Colonic mucosa (tissue), 4 donors: ENCODE results near the gene GUCY2F. TPM values are rescaled to one million over a fixed set of nuclear protein-coding genes. Genes with fewer than 3 reads are reported as not detected.

ENCODE experiments used
- DNase-seq: peaks from one replicate; pipeline ENCODE4 v3.0.0-alpha.2; 2020
- H3K27ac ChIP-seq: fragments of 200-600 bp; one replicate; pipeline ENCODE4 v1.8.0; 2021
- H3K27me3 ChIP-seq: fragments of 200-600 bp; one replicate; pipeline ENCODE4 v1.8.0; 2021
- H3K36me3 ChIP-seq: fragments of 200-600 bp; one replicate; pipeline ENCODE4 v1.8.0; 2021
- H3K4me1 ChIP-seq: fragments of 200-600 bp; one replicate; pipeline ENCODE4 v1.8.0; 2021; ENCODE audit warnings: mild to moderate bottlenecking
- H3K4me3 ChIP-seq: fragments of 200-600 bp; one replicate; pipeline ENCODE4 v1.8.0; 2021
- H3K9ac ChIP-seq, 2 donors: one replicate each; pipeline ENCODE4 v1.7.0; 2013; ENCODE audit warnings: control low read depth in 2 of 2, low read depth in 2 of 2, low read length in 2 of 2
- H3K9me3 ChIP-seq: fragments of 200-600 bp; one replicate; pipeline ENCODE4 v1.8.0; 2021
- intact Hi-C: fragments of 100-400 bp; cut with DNase I; formaldehyde crosslinking; loops from one replicate; pipeline ENCODE4 v1.14.1; 2022
- total RNA-seq, 2 donors: library from RNA; stranded (reverse); fragmentation: NEBNext Ultra II Directional in 1 of 2; extraction: Animal tissue kit (Norgen Biotek cat#: 25700) in 1 of 2; gene quantifications; one replicate each; pipeline ENCODE4 v1.2.1, GENCODE V29; 2021
- TF ChIP-seq, protein P1 (sequence below): fragments of 200-600 bp; IDR thresholded peaks from one replicate; pipeline ENCODE4 v1.8.0; 2022; ENCODE audit warnings: antibody characterized with exemption, mild to moderate bottlenecking
- donor health status: healthy.
- donor health status: DM: no; HTN: no; CAD: no.
- donor health status: DM: no; HTN: no; CAD: no.

Gene GUCY2F
- total RNA-seq, 2 donors from 2014 or later, result not detected

DNA sequence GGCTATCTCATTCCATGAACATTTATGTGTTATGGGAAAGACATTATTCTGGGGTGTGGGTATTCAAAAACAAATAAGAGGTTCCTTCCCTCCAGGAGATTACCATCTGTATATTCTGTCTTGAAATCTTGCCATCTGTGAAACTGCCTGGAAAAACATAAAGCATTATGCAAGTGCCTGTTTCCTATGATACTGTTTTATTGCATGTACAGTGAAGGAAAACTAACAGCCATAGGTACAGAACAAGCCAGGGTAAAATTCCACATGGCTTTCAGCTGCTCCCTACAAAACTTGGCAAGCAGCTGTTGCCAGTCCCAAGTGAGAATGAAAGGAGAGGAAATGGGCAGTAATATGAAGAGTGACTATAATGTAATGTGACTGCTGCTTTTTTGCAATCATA, 136.0 kb downstream of the GUCY2F start:
- Histone ChIP-seq H3K27ac (no peak overlapping the region), H3K9ac (no peak overlapping the region), H3K36me3 (no peaks in the 10 kb centered on the region), H3K4me3 (no peak overlapping the region), H3K4me1 (no peaks in the 10 kb centered on the region), H3K9me3 (no peaks in the 10 kb centered on the region), H3K27me3 (no peaks in the 10 kb centered on the region)
- intact Hi-C loops, result no loop called here
- DNase-seq, result no peak
- TF ChIP-seq, protein P1, sequence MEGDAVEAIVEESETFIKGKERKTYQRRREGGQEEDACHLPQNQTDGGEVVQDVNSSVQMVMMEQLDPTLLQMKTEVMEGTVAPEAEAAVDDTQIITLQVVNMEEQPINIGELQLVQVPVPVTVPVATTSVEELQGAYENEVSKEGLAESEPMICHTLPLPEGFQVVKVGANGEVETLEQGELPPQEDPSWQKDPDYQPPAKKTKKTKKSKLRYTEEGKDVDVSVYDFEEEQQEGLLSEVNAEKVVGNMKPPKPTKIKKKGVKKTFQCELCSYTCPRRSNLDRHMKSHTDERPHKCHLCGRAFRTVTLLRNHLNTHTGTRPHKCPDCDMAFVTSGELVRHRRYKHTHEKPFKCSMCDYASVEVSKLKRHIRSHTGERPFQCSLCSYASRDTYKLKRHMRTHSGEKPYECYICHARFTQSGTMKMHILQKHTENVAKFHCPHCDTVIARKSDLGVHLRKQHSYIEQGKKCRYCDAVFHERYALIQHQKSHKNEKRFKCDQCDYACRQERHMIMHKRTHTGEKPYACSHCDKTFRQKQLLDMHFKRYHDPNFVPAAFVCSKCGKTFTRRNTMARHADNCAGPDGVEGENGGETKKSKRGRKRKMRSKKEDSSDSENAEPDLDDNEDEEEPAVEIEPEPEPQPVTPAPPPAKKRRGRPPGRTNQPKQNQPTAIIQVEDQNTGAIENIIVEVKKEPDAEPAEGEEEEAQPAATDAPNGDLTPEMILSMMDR, result no peak

GRCh38 chrX:109344678-109345077, 137.2 kb downstream of the GUCY2F start:
- no peaks in the 10 kb centered on the region for H3K27me3 ChIP-seq
- TF ChIP-seq, protein P1, result no peak
- no peaks in the 10 kb centered on the region for H3K4me1 ChIP-seq
- no peaks in the 10 kb centered on the region for H3K9me3 ChIP-seq
- H3K36me3 ChIP-seq, result no peaks in the 10 kb centered on the region
- no peak overlapping the region for H3K9ac ChIP-seq
- H3K4me3 ChIP-seq, result no peak overlapping the region
- intact Hi-C loops, result no loop called here
- DNase-seq, result no peak
- no peak overlapping the region for H3K27ac ChIP-seq

DNA sequence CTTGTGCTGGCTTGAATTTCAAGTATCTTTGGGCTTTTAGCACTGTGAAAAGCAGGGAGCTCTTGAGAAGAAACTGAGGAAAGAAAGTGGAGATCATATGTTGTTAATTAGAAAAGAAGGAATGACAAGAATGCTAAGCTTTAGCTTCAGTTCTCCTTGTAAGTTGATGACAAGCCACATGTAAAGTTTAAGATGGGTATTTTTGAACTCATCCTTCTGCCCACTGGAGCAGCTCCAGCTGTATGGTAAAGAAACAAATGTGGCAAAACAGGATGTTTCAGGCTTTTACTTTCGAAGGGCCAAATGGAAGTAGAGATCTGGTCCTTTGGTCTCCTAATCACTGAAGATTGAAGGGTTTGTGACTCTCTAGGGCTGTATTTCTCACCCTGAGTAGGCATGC, 137.8 kb downstream of the GUCY2F start:
- TF ChIP-seq, protein P1, result no peak
- intact Hi-C loops, result no loop called here

GRCh38 chrX:109343671-109344070, 138.2 kb downstream of the GUCY2F start:
- Histone ChIP-seq H3K27me3 (no peaks in the 10 kb centered on the region), H3K4me1 (no peaks in the 10 kb centered on the region), H3K4me3 (no peak overlapping the region), H3K27ac (no peak overlapping the region), H3K9ac (no peak overlapping the region), H3K36me3 (no peaks in the 10 kb centered on the region), H3K9me3 (no peaks in the 10 kb centered on the region)
- TF ChIP-seq, protein P1, result no peak
- no peak for DNase-seq
- intact Hi-C loops, result no loop called here

More for the DNA sequence above, 137.8 kb downstream of the GUCY2F start:
- H3K9ac ChIP-seq, result no peak overlapping the region
- H3K9me3 ChIP-seq, result no peaks in the 10 kb centered on the region
- no peak for DNase-seq
- H3K36me3 ChIP-seq, result no peaks in the 10 kb centered on the region
- no peaks in the 10 kb centered on the region for H3K4me1 ChIP-seq
- H3K27me3 ChIP-seq, result no peaks in the 10 kb centered on the region
- H3K27ac ChIP-seq, result no peak overlapping the region
- H3K4me3 ChIP-seq, result no peak overlapping the region

GRCh38 chrX:109336141-109336540, 145.7 kb downstream of the GUCY2F start:
- Histone ChIP-seq H3K4me1 (no peaks in the 10 kb centered on the region), H3K4me3 (no peak overlapping the region), H3K27me3 (no peaks in the 10 kb centered on the region), H3K27ac (no peak overlapping the region), H3K36me3 (no peaks in the 10 kb centered on the region), H3K9ac (no peak overlapping the region), H3K9me3 (no peaks in the 10 kb centered on the region)
- TF ChIP-seq, protein P1, result no peak
- intact Hi-C loops, result loop anchor here (10.0 kb wide), 1 partner anchor 59 kb away; no protein-coding TSS in a partner anchor
- no peak for DNase-seq
